IPS-NIHi11 (cell line): ENCODE data around the gene FNBP1.
"Not testable (repeated sequence)": the region's sequence is repeated elsewhere in the genome, so short reads cannot be mapped to it uniquely, and the experiment has no call there.

Experiments
- DNase-seq: peaks from one replicate; pipeline ENCODE4 v3.0.0; 2012; ENCODE audit warnings: mixed read lengths, low spot score

The FNBP1 gene

DNA sequence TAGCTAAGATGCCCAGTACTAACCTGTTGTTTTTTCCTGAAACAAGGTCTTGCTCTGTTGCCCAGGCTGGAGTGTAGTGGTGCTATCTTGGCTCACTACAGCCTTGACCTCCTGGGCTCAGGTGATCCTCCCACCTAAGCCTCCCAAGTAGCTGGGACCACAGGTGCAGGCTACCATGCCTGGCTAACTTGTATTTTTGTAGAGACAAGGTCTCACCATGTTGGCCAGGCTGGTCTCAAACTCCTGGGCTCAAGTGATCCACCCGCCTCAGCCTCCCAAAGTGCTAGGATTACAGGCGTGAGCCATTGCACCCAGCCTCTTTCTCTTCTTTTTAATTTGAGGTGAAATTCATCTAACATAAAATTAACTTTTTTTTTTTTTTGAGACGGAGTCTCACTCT, 21.1 kb downstream of the FNBP1 start:
- DNase-seq, result not testable (repeated sequence)

DNA sequence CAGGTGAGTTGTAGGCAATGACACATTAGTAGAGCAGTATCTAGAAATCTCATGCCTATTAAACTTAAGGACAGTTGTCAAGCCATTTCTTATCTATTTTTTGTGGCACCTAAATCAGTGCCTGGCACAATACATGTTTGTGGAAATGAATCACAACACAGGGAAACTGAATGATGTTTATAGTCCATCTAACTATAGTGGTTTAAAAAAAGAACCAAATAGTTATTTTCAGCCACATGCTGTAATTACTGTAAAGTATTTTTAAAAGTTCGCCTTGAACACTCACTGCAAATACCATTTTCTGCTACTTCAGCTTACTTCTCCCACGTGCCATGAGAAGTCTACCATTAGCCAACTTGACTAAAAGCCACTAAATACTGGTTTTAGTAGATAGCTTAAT, 21.9 kb downstream of the FNBP1 start:
- DNase-seq, result no peak

DNA sequence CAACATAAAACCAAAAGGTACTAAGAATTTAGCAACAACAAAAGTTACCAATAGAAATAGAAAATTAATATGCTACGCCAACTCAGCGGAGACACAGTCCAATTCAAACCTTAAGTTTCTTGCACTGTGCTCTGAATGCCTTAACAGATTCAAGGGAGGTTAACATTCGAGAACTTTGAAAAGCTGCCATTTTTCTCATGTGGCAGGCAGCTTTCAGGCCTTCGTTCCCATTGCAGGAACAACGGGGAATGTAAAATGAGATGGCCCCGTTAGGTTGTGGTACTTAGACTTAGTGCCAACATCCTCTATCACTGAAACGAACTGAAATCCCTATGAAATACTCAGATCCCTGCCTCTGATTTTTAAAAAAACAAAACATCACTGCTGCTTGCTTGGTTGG, 22.4 kb downstream of the FNBP1 start:
- no peak for DNase-seq

DNA sequence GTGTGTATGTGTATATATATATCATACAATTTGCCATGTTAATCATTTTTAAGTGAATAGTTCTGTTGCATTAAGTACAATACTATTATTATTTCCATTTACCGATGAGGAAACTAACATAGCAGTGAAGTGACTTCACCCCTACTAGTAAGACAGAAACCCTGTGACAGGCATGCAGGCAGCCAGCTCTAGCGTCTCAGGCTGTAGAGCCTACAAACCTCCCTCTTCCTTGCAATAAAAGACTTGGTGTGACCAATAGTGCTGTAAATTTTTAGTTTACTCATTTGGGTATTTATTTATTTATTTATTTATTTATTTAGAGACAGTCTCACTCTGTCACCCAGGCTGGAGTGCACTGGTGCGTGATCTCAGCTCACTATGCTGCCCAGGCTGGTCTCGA, 24.7 kb downstream of the FNBP1 start:
- no peak for DNase-seq

DNA sequence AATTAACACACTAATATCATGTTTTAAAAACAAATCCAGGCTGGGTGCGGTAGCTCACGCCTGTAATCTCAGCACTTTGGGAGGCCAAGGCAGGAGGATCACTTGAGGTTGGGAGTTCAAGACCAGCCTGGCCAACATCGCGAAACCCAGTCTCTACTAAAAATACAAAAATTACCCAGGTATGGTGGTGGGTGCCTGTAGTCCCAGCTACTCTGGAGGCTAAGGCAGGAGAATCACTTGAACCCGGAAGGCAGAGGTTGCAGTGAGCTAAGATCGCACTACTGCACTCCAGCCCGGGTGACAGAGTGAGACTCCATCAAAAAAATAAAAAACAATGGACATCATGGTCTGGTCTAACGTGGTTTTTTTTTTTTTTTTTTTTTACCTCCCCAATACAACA, 25.5 kb downstream of the FNBP1 start:
- not testable (repeated sequence) for DNase-seq

DNA sequence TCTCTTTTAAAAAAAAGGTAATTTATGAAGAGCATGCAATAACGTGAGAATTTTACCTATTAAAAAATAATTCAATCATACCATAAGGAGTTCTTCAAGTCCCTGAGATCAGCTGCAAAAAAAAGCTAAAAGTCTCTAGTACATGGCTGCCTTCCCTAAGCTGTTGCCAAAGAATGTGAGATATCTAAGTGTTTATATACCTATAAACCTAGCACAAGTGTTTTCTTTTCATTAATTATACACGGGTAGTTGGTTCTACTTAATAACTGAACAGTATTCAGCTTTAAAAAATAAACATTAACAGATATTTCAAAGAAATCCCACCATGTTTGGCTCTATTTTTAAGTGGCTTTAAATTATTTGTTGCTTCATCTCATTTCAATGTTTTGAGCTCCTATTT, 25.9 kb downstream of the FNBP1 start:
- DNase-seq, result no peak

DNA sequence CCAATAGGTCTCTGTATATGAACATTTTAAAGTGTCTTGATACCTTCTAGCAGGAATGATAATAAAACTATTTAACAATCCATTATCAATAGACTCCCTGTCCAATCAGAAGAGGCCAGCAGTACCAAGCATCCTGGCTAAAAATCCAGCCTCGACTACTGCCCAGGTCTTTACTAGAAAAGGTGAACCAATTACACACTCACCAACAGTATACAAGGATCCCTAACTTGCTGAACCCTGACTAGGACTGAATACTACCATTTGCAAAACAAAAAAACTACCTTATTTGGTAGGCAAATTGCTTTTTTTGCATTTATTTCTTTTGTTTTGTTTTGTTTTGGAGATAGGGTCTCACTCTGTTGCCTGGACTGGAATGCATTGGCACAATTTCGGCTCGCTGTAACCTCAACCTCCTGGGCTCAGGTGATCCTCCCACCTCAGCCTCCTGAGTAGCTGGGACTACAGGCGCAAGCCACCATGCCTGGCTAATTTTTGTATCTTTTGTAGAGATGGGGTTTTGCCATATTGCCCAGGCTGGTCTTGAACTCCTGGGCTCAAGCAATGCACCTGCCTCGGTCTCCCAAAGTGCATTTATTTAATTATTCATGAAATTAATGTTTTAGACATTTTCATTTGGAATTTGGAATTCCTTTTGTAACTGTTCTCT, 27.5 kb downstream of the FNBP1 start:
- DNase-seq, result no peak

DNA sequence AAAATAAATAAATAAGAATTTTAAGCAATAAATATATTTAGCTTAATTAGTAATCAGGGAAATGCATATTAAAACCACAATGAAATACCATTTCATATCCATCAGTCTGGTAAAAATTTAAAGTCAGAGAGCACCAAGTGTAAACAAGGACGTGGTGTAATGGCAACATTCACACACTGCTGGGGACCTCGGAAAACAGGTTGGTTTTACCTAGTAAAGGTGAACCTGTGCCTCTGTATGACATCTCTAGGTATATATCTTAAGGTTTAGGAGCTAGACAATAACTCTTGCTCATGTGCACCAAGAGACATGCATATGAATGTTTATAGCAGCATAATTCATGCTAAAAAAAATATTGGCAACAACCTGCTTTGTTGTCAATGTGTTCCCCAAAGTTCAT, 29.7 kb downstream of the FNBP1 start:
- no peak for DNase-seq

DNA sequence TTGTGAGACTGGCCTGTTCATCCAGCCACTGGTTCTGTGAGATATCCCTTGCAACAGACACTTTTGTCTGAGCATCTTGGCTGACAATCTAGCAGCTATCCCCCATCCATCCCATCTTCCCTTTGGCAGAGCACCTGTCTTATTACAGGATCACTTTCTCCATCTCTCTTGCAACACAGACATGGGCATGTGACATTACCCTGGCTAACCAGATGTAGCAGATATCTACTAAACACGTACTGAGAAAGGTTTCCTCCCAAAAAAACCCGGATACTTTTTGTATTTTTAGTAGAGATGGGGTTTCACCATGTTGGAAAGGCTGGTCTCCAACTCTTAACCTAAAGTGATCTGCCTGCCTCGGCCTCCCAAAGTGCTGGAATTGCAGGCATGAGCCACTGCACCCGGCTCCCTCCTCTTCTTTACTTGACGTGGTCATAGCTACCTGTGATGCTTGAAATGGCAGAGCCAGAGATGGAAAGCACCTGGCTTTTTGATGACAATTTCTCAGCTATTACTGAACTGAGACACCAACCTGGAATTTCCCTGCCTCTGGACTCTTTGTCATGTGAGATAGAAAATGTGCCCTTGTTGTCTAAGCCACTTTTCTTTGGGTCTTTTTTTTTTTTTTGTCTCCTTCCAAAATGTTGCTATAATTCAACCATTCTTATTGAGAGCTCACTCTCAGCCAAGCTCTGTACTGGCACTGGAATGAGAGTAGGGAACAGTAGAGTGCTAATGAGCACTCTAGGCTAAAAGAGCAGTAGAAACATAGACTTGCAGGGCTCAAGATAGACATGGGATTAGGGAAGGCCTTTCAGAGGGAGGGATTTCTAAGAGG, 32.6 kb downstream of the FNBP1 start:
- no peak for DNase-seq

DNA sequence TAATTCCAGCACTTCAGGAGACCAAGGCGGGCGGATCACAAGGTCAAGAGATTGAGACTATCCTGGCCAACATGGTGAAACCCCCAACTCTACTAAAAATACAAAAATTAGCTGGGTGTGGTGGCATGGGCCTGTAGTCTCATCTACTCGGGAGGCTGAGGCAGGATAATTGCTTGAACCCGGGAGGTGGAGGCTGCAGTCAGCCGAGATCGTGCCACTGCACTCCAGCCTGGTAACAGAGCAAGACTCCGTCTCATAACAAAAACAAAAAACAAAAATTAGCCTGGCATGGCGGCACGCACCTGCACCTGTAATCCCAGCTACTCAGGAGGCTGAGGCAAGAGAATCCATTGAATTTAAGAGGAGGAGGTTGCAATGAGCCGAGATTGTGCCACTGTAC, 33.4 kb downstream of the FNBP1 start:
- DNase-seq, result not testable (repeated sequence)

DNA sequence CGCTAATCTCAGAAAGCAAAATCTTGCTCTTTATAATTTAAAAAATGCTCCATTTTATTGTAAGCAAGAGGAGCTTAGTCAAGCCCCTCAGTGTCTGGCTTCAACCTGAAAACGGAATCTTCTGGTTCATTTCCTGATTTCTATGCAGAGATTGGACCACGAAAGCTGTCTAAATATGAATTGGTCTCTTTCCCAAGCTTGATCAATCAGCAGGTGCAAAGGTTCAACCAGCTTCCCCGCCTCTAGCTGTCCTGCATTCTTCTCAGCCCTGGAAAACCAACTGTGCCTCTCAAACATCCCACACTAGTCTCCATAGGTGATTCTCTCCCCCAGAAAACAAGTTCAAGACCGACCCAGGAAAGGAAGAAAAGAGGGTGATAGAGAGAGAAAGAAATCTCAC, 34.5 kb downstream of the FNBP1 start:
- DNase-seq, result no peak

DNA sequence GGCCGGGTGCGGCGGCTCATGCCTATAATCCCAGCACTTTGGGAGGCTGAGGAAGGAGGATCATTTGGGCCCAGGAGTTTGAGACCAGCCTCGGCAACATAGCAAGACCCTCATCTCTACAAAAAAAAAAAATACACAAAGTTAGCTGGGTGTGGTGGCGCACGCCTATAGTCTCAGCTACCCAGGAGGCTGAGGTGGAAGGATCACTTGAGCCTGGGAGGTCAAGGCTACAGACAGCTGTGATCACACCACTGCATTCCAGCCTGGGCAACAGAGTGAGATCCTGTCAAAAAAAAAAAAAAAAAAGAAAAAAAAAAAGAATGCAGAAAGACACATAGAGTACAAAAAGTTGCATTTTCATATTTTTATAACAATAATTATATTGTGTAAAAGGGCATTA, 36.0 kb downstream of the FNBP1 start:
- not testable (repeated sequence) for DNase-seq

DNA sequence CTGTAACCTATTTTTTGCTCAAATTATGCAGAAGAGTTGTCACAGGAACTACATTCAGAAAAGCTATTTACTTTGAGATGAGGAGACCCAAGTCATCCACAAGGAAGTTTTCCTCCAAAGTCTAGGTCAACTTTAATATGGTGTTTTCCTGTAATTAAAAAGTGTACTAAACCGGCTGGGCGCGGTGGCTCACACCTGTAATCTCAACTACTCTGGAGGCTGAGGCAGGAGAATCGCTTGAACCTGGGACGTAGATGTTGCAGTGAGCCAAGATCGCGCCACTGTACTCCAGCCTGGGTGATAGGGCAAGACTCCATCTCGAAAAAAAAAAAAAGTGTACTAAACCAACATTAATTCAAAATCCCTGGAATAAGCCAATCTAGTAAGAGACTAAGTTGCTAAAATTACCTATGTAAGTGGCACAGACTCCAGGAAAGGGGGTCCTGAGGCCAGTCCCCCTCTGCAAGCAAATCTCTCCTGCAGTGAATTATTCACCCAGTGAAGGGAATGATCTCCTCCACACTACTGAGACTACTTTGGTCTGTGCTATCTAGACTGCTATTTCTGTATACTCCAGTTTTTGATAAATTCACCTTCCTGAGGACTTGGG, 38.9 kb downstream of the FNBP1 start:
- DNase-seq, result no peak

DNA sequence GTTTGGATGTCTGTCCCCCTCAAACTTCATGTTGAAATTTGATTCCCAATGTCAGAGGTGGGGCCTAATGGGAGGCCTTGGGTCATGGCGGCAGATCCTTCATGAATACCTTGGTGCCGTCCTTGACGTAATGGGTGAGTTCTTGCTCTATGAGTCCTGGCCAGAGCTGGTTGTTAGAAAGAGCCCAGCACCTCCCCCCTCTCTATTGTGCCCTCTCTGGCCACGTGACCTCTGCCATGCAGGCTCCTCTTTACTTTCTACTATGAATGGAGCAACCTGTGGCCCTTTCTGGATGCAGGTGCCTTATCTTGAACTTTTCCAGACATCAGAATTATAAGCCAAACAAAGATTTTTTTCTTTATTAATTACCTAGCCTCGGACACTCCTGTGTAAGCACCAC, 40.7 kb downstream of the FNBP1 start:
- DNase-seq, result no peak

DNA sequence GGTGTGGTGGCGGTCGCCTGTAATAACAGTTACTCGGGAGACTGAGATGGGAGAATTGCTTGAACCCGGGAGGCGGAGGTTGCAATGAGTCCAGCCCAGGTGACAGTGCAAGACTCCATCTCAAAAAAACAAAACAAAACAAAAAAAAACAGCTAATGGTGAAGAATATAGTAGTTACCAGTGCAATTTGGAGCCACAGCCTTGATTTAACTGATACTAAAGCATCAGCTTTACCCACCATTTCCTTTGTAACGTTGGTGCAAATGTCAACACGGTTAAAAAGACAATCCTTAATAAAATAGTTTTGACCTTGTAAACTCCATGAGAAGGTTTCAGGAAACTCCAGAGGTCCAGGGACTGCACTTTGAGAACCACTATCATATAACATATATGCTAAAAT, 41.8 kb downstream of the FNBP1 start:
- DNase-seq, result no peak

DNA sequence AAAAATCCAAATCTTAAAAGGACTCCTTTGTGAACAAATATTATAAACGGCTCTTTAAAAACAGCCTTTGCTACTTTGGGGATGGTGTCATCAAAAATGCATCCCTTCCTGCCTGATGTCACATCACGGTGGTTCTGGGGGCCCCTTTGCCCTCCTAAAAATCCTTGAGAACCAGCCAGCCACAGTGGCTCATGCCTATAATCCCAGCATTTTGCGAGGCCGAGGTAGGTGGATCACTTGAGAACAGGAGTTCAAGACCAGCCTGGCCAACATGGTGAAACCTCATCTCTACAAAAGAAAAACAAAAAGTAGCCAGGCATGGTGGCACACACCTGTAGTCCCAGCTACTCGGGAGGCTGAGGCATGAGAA, 43.9 kb downstream of the FNBP1 start:
- DNase-seq, result no peak

DNA sequence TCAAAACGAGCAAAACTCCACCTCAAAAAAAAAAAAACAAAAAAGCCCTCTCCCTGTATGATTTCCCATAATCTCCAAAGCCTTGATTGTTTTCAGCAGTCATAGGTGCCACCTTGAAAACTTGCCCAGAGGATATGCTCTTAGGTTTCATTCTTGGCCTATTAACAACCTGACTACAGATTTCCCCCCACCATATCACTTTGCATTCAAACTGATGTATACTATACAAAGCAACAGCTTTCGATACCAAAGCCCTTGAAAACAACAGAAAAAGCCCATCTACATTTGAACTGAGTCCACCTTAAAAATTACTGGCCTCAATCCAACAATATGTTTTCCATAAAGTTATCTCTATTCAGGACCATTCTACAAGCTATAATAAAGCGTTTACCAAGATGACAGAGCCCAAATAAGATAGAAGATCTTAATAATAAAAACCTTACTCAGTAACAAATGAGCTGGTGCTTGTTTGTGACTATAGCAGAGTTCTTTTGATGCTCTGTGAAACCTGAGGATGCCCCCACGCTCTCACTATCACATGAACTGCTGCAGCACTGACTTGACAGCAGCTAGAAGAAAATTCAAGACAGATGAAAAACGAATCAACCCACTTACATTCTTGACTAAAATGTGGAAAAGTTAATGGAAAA, 44.4 kb downstream of the FNBP1 start:
- DNase-seq, result no peak

DNA sequence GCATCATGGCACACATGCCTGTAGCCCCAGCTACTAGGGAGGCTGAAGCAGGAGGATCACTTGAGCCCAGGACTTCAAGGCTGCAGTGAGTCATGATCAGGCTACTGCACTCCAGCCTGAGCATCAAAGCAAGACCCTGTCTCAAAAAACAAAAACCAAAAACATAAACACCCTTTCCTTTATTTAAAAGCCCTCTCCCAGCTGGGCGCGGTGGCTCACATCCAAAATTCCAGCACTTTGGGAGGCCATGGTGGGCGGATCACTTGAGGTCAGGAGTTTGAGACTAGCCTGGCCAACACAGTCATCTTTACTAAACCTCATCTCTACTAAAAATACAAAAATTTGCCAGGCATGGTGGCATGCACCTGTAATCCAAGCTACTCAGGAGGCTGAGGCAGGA, 45.3 kb downstream of the FNBP1 start:
- not testable (repeated sequence) for DNase-seq

DNA sequence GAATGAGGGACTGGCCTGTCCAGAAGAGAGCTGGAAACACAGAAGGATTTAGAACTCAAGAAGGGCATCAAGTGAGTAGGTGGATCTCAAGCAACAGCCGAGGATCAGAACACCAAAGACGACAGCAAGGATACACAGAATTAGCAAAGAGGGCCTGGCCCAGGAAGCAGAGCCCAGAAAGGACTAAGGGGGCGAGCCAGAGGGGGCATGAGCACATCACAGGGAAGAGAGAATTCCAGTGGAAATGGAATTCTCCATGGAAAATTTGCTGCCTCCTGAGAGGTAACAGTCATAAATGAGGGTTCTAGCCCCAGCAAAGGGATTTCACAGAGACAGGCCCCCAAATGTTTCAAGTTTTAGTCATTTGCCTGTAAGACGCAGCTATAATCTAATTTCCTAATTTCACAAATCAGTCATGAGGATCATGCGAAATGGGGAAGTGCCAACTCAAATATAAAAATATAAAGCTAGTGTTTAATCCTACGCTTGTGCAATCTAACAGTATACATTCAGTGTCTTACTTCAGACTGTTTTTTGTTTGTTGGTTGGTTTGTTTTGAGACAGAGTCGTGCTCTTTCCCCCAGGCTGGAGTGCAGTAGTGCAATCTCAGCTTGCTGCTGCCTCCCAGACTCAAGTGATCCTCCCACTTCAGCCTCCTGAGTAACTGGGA, 46.7 kb downstream of the FNBP1 start:
- no peak for DNase-seq

DNA sequence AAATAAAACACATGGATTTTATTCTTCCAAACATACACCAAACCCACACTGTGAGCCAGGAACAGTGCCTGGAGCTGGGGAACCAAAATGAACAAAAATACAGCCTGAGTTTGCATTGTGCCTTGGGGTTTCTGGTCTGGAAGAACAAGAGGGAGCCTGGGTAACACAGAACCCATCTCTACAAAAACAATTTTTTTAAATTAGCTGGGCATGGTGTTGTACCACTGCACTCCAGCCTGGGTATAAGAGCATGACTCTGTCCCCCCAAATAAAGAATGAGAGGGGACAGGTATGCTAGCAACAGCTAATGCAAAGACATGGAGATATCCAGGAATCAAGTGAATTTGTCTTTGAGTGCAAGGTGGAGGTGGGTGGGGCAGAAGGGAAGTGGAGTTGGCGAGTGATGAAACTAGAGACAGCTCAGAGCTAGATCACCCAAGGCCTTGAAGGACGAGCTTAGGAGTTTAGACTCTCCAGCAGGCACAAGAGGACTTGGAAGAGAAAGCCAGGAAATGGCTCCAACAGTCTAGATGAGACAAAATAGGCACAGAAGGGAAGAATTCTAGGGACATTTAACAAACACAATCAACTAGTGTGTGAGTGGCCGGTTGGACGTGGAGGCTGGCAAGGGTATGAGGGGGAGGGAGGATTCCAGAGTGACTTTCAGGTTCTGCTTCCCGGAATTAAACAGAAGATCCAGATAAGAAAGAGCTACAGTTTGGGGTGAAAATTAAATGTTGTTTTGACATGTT, 47.4 kb downstream of the FNBP1 start:
- no peak for DNase-seq

DNA sequence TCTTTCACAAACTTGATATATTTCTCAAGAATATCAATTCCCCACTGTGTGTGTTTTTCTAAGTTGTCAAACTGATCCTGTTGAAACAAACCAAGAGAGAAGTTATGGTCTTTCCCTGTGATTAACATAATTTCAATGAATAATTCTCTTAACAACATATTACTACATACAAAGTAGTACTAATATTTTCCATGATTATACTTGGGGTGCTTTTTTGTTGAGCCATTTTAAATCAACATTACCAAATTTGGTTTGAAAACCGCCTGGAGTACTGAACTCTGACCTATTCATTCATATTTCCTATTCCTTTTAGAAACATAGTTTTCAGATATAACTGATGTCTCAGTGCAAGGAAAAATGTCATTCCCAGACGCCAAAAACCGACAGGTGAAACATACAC, 48.1 kb downstream of the FNBP1 start:
- no peak for DNase-seq

DNA sequence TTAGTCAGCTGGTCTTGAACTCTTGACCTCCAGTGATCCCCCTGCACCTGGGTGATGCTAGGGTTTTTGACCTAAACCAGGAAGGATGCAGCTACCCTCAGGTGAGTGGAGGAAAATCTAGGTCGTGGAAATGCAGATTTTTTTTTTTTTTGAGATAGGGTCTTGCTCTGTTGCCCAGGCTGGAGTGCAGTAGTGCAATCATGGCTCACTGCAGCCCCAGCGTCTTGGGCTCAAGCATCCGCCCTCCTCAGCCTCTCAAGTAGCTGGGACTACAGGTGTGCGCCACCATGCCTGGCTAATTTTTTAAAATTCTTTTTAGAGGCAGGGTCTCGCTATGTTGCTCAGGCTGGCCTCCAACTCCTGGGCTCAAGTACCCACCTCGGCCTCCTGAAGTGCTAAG, 51.9 kb downstream of the FNBP1 start:
- DNase-seq, result not testable (repeated sequence)
